H9 (cell line): ENCODE measurements around the gene SLC38A3. TPM values are rescaled to one million over a fixed set of nuclear protein-coding genes. Genes with fewer than 3 reads are reported as not detected.

Experiments
- DNase-seq: peaks from one replicate; pipeline ENCODE4 v3.0.0-alpha.2; 2017
- H2AFZ ChIP-seq: one replicate; pipeline ENCODE4 v1.6.1; 2013; ENCODE audit warnings: mild to moderate bottlenecking, low read length, control low read depth, moderate library complexity
- H2AK5ac ChIP-seq: 2 replicates; pipeline ENCODE4 v1.6.1; 2013; ENCODE audit warnings: low read length, control low read depth, mixed read lengths; ENCODE audit not compliant: insufficient read length
- H2BK120ac ChIP-seq: one replicate; pipeline ENCODE4 v1.6.1; 2013; ENCODE audit warnings: low read depth, mild to moderate bottlenecking, low read length, control low read depth, inconsistent platforms; ENCODE audit not compliant: poor library complexity, severe bottlenecking
- H2BK12ac ChIP-seq: 2 replicates; pipeline ENCODE4 v1.6.1; 2013; ENCODE audit warnings: low read length, control low read depth, mixed read lengths, low read depth; ENCODE audit not compliant: insufficient read length
- H2BK15ac ChIP-seq: 2 replicates; pipeline ENCODE4 v1.6.1; 2013; ENCODE audit warnings: low read depth, low read length, control low read depth
- H2BK20ac ChIP-seq: one replicate; pipeline ENCODE4 v1.6.1; 2013; ENCODE audit warnings: low read depth, mild to moderate bottlenecking, low read length, control low read depth, inconsistent platforms; ENCODE audit not compliant: poor library complexity, severe bottlenecking
- H2BK5ac ChIP-seq: 2 replicates; pipeline ENCODE4 v1.6.1; 2013; ENCODE audit warnings: low read length, control low read depth, mixed read lengths; ENCODE audit not compliant: insufficient read length
- H3K14ac ChIP-seq: 2 replicates; pipeline ENCODE4 v1.6.1; 2013; ENCODE audit warnings: low read length, control low read depth; ENCODE audit not compliant: insufficient read depth
- H3K18ac ChIP-seq: 2 replicates; pipeline ENCODE4 v1.6.1; 2013; ENCODE audit warnings: low read depth, mild to moderate bottlenecking, mixed read lengths, low read length, control low read depth; ENCODE audit not compliant: insufficient read length
- H3K23ac ChIP-seq: 2 replicates; pipeline ENCODE4 v1.6.1; 2013; ENCODE audit warnings: low read length, control low read depth, mixed read lengths, low read depth; ENCODE audit not compliant: insufficient read length
- H3K23me2 ChIP-seq: 2 replicates; pipeline ENCODE4 v1.6.1; 2013; ENCODE audit warnings: low read depth, mild to moderate bottlenecking, mixed read lengths, low read length, control low read depth; ENCODE audit not compliant: insufficient read length, poor library complexity, severe bottlenecking
- H3K27ac ChIP-seq: 2 replicates; pipeline ENCODE4 v1.5.1; 2013; ENCODE audit warnings: low read length, control low read depth, mixed read lengths, low read depth; ENCODE audit not compliant: insufficient read length
- H3K27me3 ChIP-seq: 2 replicates; pipeline ENCODE4 v1.6.1; 2013; ENCODE audit warnings: low read length, control low read depth, inconsistent platforms; ENCODE audit not compliant: insufficient read depth
- H3K4ac ChIP-seq: 2 replicates; pipeline ENCODE4 v1.6.1; 2013; ENCODE audit warnings: low read depth, mild to moderate bottlenecking, control low read depth, inconsistent platforms, low read length, moderate library complexity
- H3K4me1 ChIP-seq: 2 replicates; pipeline ENCODE4 v1.6.1; 2013; ENCODE audit warnings: low read length, control low read depth, inconsistent platforms; ENCODE audit not compliant: insufficient read depth
- H3K4me2 ChIP-seq: 2 replicates; pipeline ENCODE4 v1.6.1; 2013; ENCODE audit warnings: low read length, control low read depth, mixed read lengths; ENCODE audit not compliant: insufficient read length, insufficient read depth
- H3K56ac ChIP-seq: 2 replicates; pipeline ENCODE4 v1.6.1; 2013; ENCODE audit warnings: low read depth, mild to moderate bottlenecking, mixed read lengths, low read length, control low read depth; ENCODE audit not compliant: insufficient read length
- H3K79me1 ChIP-seq: 2 replicates; pipeline ENCODE4 v1.6.1; 2013; ENCODE audit warnings: low read depth, mild to moderate bottlenecking, moderate library complexity, low read length, control low read depth, inconsistent platforms; ENCODE audit not compliant: insufficient read depth, poor library complexity, severe bottlenecking
- H3K79me2 ChIP-seq: 2 replicates; pipeline ENCODE4 v1.6.1; 2013; ENCODE audit warnings: low read length, control low read depth, inconsistent platforms; ENCODE audit not compliant: insufficient read depth
- H3K9ac ChIP-seq: 2 replicates; pipeline ENCODE4 v1.6.1; 2013; ENCODE audit warnings: low read length, control low read depth, mixed read lengths; ENCODE audit not compliant: insufficient read length; ENCODE audit errors: extremely low read depth
- H3K9me3 ChIP-seq: one replicate; pipeline ENCODE4 v1.6.1; 2013; ENCODE audit warnings: low read depth, low read length, inconsistent platforms; ENCODE audit not compliant: control insufficient read depth
- H3T11ph ChIP-seq: one replicate; pipeline ENCODE4 v1.6.1; 2013; ENCODE audit warnings: mild to moderate bottlenecking, low read length, control low read depth, inconsistent platforms
- H4K20me1 ChIP-seq: one replicate; pipeline ENCODE4 v1.6.1; 2013; ENCODE audit not compliant: control insufficient read depth, insufficient read length, insufficient read depth
- H4K5ac ChIP-seq: 2 replicates; pipeline ENCODE4 v1.6.1; 2013; ENCODE audit warnings: low read depth, mild to moderate bottlenecking, mixed read lengths, low read length, control low read depth; ENCODE audit not compliant: insufficient read length
- H4K8ac ChIP-seq: replicated peaks from 2 replicates; pipeline ENCODE4 v1.6.1; 2013; ENCODE audit warnings: low read length, control low read depth, mixed read lengths, low read depth; ENCODE audit not compliant: insufficient read length
- H4K91ac ChIP-seq: 2 replicates; pipeline ENCODE4 v1.6.1; 2013; ENCODE audit warnings: low read depth, mild to moderate bottlenecking, moderate library complexity, mixed read lengths, low read length, control low read depth; ENCODE audit not compliant: insufficient read length
- H3K27ac Mint-ChIP-seq, 3 experiments: 2 replicates in 2 of 3; 3 replicates in 1 of 3; pipeline ENCODE4 v1.8.0; 2020 to 2021; ENCODE audit warnings: mixed read lengths in 3 of 3, mild to moderate bottlenecking in 1 of 3, moderate library complexity in 1 of 3
- H3K27me3 Mint-ChIP-seq: 2 replicates; pipeline ENCODE4 v1.8.0; 2021; ENCODE audit warnings: low read depth, mild to moderate bottlenecking, moderate library complexity, mixed read lengths
- H3K36me3 Mint-ChIP-seq, 3 experiments: 2 replicates in 2 of 3; 3 replicates in 1 of 3; pipeline ENCODE4 v1.8.0; 2020 to 2021; ENCODE audit warnings: low read depth in 3 of 3, mixed read lengths in 3 of 3; ENCODE audit not compliant: insufficient read depth in 1 of 3
- H3K4me1 Mint-ChIP-seq, 2 experiments: 2 replicates each; pipeline ENCODE4 v1.8.0; 2020; ENCODE audit warnings: mixed read lengths in 2 of 2
- H3K4me3 Mint-ChIP-seq, 2 experiments: 2 replicates in 1 of 2; 3 replicates in 1 of 2; pipeline ENCODE4 v1.8.0; 2020 to 2021; ENCODE audit warnings: mild to moderate bottlenecking in 2 of 2, mixed read lengths in 2 of 2, moderate library complexity in 1 of 2
- H3K9me3 Mint-ChIP-seq, 2 experiments: 2 replicates in 1 of 2; 3 replicates in 1 of 2; pipeline ENCODE4 v1.8.0; 2020; ENCODE audit warnings: mild to moderate bottlenecking in 2 of 2, mixed read lengths in 2 of 2, moderate library complexity in 1 of 2
- WGBS: extraction: QIAGEN DNeasy Blood & Tissue Kit; methylation state at CpG from one replicate; pipeline ENCODE4 v1.1.7; 2013; ENCODE audit warnings: missing lambda C conversion rate, low lambda C conversion rate, mixed read lengths; ENCODE audit not compliant: insufficient read length; ENCODE audit errors: extremely low coverage; 5-methylcytosine and 5-hydroxymethylcytosine counted together
- total RNA-seq: library from RNA; stranded (reverse); gene quantifications from 2 replicates; pipeline ENCODE4 v1.2.1, GENCODE V29; 2021
- TF ChIP-seq, protein P1 (sequence below): fragments of 200-600 bp; sonication (generic); conservative IDR thresholded peaks from 3 replicates; pipeline ENCODE4 v1.8.0; 2021; ENCODE audit warnings: antibody characterized with exemption, mild to moderate bottlenecking

SLC38A3 gene
- total RNA-seq, 1 experiment from 2014 or later, result 1.4 TPM

DNA sequence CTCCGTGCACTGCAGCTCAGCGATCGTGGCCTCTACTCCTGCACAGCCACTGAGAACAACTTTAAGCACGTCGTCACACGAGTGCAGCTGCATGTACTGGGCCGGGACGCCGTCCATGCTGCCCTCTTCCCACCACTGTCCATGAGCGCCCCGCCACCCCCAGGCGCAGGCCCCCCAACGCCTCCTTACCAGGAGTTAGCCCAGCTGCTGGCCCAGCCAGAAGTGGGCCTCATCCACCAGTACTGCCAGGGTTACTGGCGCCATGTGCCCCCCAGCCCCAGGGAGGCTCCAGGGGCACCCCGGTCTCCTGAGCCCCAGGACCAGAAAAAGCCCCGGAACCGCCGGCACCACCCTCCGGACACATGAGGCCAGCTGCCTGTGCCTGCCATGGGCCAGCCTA, 17.3 kb upstream of the SLC38A3 start:
- TF ChIP-seq, protein P1, sequence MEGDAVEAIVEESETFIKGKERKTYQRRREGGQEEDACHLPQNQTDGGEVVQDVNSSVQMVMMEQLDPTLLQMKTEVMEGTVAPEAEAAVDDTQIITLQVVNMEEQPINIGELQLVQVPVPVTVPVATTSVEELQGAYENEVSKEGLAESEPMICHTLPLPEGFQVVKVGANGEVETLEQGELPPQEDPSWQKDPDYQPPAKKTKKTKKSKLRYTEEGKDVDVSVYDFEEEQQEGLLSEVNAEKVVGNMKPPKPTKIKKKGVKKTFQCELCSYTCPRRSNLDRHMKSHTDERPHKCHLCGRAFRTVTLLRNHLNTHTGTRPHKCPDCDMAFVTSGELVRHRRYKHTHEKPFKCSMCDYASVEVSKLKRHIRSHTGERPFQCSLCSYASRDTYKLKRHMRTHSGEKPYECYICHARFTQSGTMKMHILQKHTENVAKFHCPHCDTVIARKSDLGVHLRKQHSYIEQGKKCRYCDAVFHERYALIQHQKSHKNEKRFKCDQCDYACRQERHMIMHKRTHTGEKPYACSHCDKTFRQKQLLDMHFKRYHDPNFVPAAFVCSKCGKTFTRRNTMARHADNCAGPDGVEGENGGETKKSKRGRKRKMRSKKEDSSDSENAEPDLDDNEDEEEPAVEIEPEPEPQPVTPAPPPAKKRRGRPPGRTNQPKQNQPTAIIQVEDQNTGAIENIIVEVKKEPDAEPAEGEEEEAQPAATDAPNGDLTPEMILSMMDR, result no peak
- Histone ChIP-seq H2AFZ (no peak overlapping the region), H3K14ac (no peak overlapping the region), H3K4ac (no peak overlapping the region), H3K23ac (no peak overlapping the region), H2BK120ac (no peak overlapping the region), H3K56ac (no peak overlapping the region), H2BK5ac (no peak overlapping the region), H3K27ac (no peak overlapping the region), H3K18ac (no peak overlapping the region), H4K20me1 (no peaks in the 10 kb centered on the region), H4K5ac (no peak overlapping the region), H3K4me1 (no peaks in the 10 kb centered on the region), H3T11ph (no peak overlapping the region), H2BK12ac (no peak overlapping the region), H2BK15ac (no peak overlapping the region), H2BK20ac (no peak overlapping the region), H3K23me2 (no peaks in the 10 kb centered on the region), H3K79me2 (no peaks in the 10 kb centered on the region), H3K9me3 (no peaks in the 10 kb centered on the region), H4K8ac (no peak overlapping the region), H3K4me2 (no peak overlapping the region), H4K91ac (no peak overlapping the region), H2AK5ac (no peak overlapping the region), H3K79me1 (no peaks in the 10 kb centered on the region), H3K27me3 (no peaks in the 10 kb centered on the region), H3K9ac (no peak overlapping the region)
- Mint-ChIP-seq H3K9me3 (no peaks in the 10 kb centered on the region), H3K27ac (no peak overlapping the region), H3K36me3 (peaks cover 14 to 20% (median 17%) of the 10 kb centered on the region in 3 experiments), H3K4me3 (no peak overlapping the region), H3K4me1 (peaks cover 3 to 7% of the 10 kb centered on the region in 2 experiments; a peak in 3 of 4 replicates), H3K27me3 (peaks cover 5% of the 10 kb centered on the region; the same call in 1 of the 2 replicates)
- DNase-seq, result no peak
- WGBS, result no CpG with 5 or more reads among the region's 19 CpGs
